Coronary artery (tissue), 2 donors: ENCODE measurements around the gene PTK7.

Source experiments
- DNase-seq: peaks from one replicate; pipeline ENCODE4 v3.0.0-alpha.2; 2017; ENCODE audit warnings: low spot score
- H3K27ac ChIP-seq, 2 donors: fragments of 200-600 bp; sonication (generic); one replicate each; pipeline ENCODE4 v1.5.1; 2016 to 2019
- H3K4me3 ChIP-seq: fragments of 200-600 bp; sonication (generic); 2 replicates; pipeline ENCODE4 v1.5.1; 2016; ENCODE audit warnings: mild to moderate bottlenecking, moderate library complexity
- CTCF ChIP-seq: fragments of 200-600 bp; sonication (generic); IDR thresholded peaks from one replicate; pipeline ENCODE4 v1.5.1; 2019; ENCODE audit warnings: antibody characterized with exemption

The PTK7 gene

GRCh38 chr6:43200541-43200940 is 124.4 kb downstream of the PTK7 start:
- H3K4me3 ChIP-seq: no peak overlapping the region
- TF ChIP-seq CTCF: no peak
- H3K27ac ChIP-seq: no peak overlapping the region
- DNase-seq: peak; percentile 55

- Histone ChIP-seq H3K27ac (no peak overlapping the region), H3K4me3 (no peak overlapping the region)
- TF ChIP-seq CTCF: no peak
- DNase-seq: peak; percentile 56
Measured at GRCh38 chr6:43202451-43202850, 126.3 kb downstream of the PTK7 start.

GRCh38 chr6:43203029-43203717 is 127.1 kb downstream of the PTK7 start:
- no peak overlapping the region for H3K4me3 ChIP-seq
- TF ChIP-seq CTCF: no peak
- H3K27ac ChIP-seq: no peak overlapping the region
- DNase-seq: peak; percentile 47

- no peak for TF ChIP-seq CTCF
- DNase-seq: no peak
- Histone ChIP-seq H3K27ac (no peak overlapping the region), H3K4me3 (no peak overlapping the region)
Measured at GRCh38 chr6:43203718-43204095, 127.6 kb downstream of the PTK7 start.

GRCh38 chr6:43204271-43205105 is 128.4 kb downstream of the PTK7 start:
- H3K4me3 ChIP-seq: no peak overlapping the region
- H3K27ac ChIP-seq: no peak overlapping the region
- DNase-seq: no peak
- no peak for TF ChIP-seq CTCF

GRCh38 chr6:43205849-43206248 is 129.7 kb downstream of the PTK7 start:
- Histone ChIP-seq H3K4me3 (no peak overlapping the region), H3K27ac (no peak overlapping the region)
- no peak for DNase-seq
- TF ChIP-seq CTCF: no peak

GRCh38 chr6:43207286-43207685 is 131.2 kb downstream of the PTK7 start:
- no peak for TF ChIP-seq CTCF
- Histone ChIP-seq H3K4me3 (no peak overlapping the region), H3K27ac (no peak overlapping the region)
- DNase-seq: no peak
